ENCODE data around the gene GLB1L3. TPM values are rescaled to one million over a fixed set of nuclear protein-coding genes. Genes with fewer than 3 reads are reported as not detected.

Gene GLB1L3
- total RNA-seq, 4 donors from 2014 or later, result not detected

- Histone ChIP-seq H3K4me1 (no peaks in the 10 kb centered on the region), H3K27me3 (peaks cover 0 to under 1% (median 0%) of the 10 kb centered on the region in 3 donors), H3K9me3 (no peaks in the 10 kb centered on the region), H3K4me3 (no peak overlapping the region), H3K36me3 (no peaks in the 10 kb centered on the region), H3K27ac (no peak overlapping the region)
- TF ChIP-seq POLR2A (IDR thresholded peaks at IDR 0.05) (no peak), CTCF (IDR thresholded peaks at IDR 0.05 in 4 of 5, conservative IDR thresholded peaks at IDR 0.05 in 1 of 5) (no peak)
- intact Hi-C loops (cut with DNase I; ENCODE audit: low total_unique reads), result loop anchor here (10.0 kb wide), 2 partner anchors 114 to 304 kb away; partner anchors contain the start of genes NCAPD3 and VPS26B
- DNase-seq (no peak), ATAC-seq (no peak)
- in situ Hi-C loops (cut with MboI; ENCODE audit: low sequenced_read_pairs in 4 of 4), result no loop called here
Observed at GRCh38 chr11:134338654-134339053, 62.5 kb downstream of the GLB1L3 start.

GRCh38 chr11:134339756-134340155 is 63.6 kb downstream of the GLB1L3 start:
- Histone ChIP-seq H3K4me3 (no peak overlapping the region), H3K27me3 (no peaks in the 10 kb centered on the region), H3K4me1 (no peaks in the 10 kb centered on the region), H3K9me3 (no peaks in the 10 kb centered on the region), H3K36me3 (no peaks in the 10 kb centered on the region), H3K27ac (no peak overlapping the region)
- in situ Hi-C loops (cut with MboI; ENCODE audit: low sequenced_read_pairs in 4 of 4) (no loop called here), intact Hi-C loops (cut with DNase I; ENCODE audit: low total_unique reads) (loop anchor here (10.0 kb wide), 2 partner anchors 115 to 305 kb away; partner anchors contain the start of genes NCAPD3 and VPS26B)
- no peak for TF ChIP-seq POLR2A (IDR thresholded peaks at IDR 0.05)
- ATAC-seq (no peak), DNase-seq (no peak)

- H3K36me3 ChIP-seq, result no peaks in the 10 kb centered on the region
- TF ChIP-seq CTCF (IDR thresholded peaks at IDR 0.05 in 4 of 5, conservative IDR thresholded peaks at IDR 0.05 in 1 of 5), result no peak
- TF ChIP-seq POLR2A (IDR thresholded peaks at IDR 0.05), result no peak
- intact Hi-C loops (cut with DNase I; ENCODE audit: low total_unique reads) (no loop called here), in situ Hi-C loops (cut with MboI; ENCODE audit: low sequenced_read_pairs in 4 of 4) (no loop called here)
- DNase-seq (no peak), ATAC-seq (no peak)
- no peak overlapping the region for H3K27ac ChIP-seq
- no peak overlapping the region for H3K4me3 ChIP-seq
- H3K9me3 ChIP-seq, result no peaks in the 10 kb centered on the region
- no peaks in the 10 kb centered on the region for H3K4me1 ChIP-seq
- no peaks in the 10 kb centered on the region for H3K27me3 ChIP-seq
Observed at GRCh38 chr11:134340354-134340964, 64.3 kb downstream of the GLB1L3 start.

GRCh38 chr11:134341805-134342571 is 65.8 kb downstream of the GLB1L3 start:
- H3K4me3 ChIP-seq, result no peak overlapping the region
- DNase-seq (no peak), ATAC-seq (no peak)
- in situ Hi-C loops (cut with MboI; ENCODE audit: low sequenced_read_pairs in 4 of 4) (no loop called here), intact Hi-C loops (cut with DNase I; ENCODE audit: low total_unique reads) (no loop called here)
- H3K27me3 ChIP-seq, result no peaks in the 10 kb centered on the region
- H3K27ac ChIP-seq, result no peak overlapping the region
- TF ChIP-seq POLR2A (IDR thresholded peaks at IDR 0.05), result no peak
- H3K9me3 ChIP-seq, result no peaks in the 10 kb centered on the region
- no peaks in the 10 kb centered on the region for H3K4me1 ChIP-seq
- no peaks in the 10 kb centered on the region for H3K36me3 ChIP-seq

GRCh38 chr11:134342572-134343340 is 66.6 kb downstream of the GLB1L3 start:
- no peak for DNase-seq
- in situ Hi-C loops (cut with MboI; ENCODE audit: low sequenced_read_pairs in 4 of 4), result no loop called here
- H3K36me3 ChIP-seq, result no peaks in the 10 kb centered on the region
- no peak for TF ChIP-seq POLR2A (IDR thresholded peaks at IDR 0.05)
- no peak for TF ChIP-seq CTCF (IDR thresholded peaks at IDR 0.05 in 4 of 5, conservative IDR thresholded peaks at IDR 0.05 in 1 of 5)
- intact Hi-C loops (cut with DNase I; ENCODE audit: low total_unique reads), result no loop called here
- H3K9me3 ChIP-seq, result no peaks in the 10 kb centered on the region
- H3K27ac ChIP-seq, result no peak overlapping the region
- ATAC-seq, result no peak
- H3K4me1 ChIP-seq, result no peaks in the 10 kb centered on the region
- H3K4me3 ChIP-seq, result no peak overlapping the region
- H3K27me3 ChIP-seq, result no peaks in the 10 kb centered on the region

Data from gastrocnemius medialis (tissue), 4 donors.